ENCODE data around the gene ATP6AP1. TPM values are rescaled to one million over a fixed set of nuclear protein-coding genes. Genes with fewer than 3 reads are reported as not detected.

ATP6AP1 gene
- total RNA-seq, 2 donors from 2014 or later, result 50.3 to 77.7 TPM

DNA sequence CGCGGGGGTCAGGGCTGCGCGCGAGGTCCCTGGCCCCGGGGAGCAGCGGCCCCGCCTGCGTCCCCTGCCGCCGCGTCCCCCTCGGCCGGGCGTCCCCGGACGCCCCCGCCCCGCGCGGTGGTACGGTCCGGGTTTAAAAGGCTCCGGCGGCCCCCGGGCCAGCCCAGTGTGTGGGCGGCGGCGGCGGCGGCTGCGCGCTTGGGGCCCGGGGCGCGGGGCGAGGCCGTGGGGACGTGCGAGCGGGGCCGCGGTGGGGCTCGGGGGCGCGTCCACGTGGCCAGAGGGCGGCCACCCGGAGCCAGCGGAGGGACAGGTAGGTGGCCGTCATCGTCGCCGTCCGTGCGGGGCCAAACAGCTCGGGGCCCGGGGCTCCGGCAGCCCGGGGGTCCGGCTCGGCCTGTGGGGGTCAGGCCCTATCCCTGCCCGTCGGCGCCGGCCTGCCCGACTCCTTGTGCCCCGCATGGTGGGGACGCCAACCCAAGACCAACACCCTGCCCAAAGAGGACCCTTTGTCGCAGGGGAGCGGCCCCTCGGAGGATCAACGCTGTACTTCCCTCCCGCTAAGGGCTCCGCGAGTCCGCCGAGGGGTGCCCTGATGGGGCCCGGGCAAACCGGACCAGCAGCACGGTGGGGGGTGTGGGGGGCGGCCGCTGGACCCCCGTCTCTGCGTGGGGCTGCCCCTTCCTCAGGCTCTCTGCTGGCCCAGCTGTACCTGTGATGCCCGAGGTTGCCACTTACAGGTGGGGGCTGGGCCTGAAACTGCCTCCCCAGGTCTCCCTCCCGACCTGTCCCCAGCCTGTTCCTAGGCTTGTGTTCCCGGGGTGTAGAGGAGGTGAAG, 29.9 kb downstream of the ATP6AP1 start, which contains the start of gene PLXNA3:
PLXNA3 (plus strand) TSS at position 166 of the 838 bp plus-strand sequence. CDS start 1,903 bp downstream, outside the sequence.
- TF ChIP-seq, protein P1, sequence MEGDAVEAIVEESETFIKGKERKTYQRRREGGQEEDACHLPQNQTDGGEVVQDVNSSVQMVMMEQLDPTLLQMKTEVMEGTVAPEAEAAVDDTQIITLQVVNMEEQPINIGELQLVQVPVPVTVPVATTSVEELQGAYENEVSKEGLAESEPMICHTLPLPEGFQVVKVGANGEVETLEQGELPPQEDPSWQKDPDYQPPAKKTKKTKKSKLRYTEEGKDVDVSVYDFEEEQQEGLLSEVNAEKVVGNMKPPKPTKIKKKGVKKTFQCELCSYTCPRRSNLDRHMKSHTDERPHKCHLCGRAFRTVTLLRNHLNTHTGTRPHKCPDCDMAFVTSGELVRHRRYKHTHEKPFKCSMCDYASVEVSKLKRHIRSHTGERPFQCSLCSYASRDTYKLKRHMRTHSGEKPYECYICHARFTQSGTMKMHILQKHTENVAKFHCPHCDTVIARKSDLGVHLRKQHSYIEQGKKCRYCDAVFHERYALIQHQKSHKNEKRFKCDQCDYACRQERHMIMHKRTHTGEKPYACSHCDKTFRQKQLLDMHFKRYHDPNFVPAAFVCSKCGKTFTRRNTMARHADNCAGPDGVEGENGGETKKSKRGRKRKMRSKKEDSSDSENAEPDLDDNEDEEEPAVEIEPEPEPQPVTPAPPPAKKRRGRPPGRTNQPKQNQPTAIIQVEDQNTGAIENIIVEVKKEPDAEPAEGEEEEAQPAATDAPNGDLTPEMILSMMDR (IDR thresholded peaks at IDR 0.05), result no peak
- no peak for DNase-seq (ENCODE audit: low spot score)
- Histone ChIP-seq H3K27me3 (no peaks in the 10 kb centered on the region), H3K9me3 (no peaks in the 10 kb centered on the region), H3K4me1 (peaks cover 0 to 5% of the 10 kb centered on the region in 2 donors), H3K27ac (peak within 1 kb of the TSS; percentile 72 to 74), H3K36me3 (peaks cover 8% of the 10 kb centered on the region), H3K4me3 (peak within 1 kb of the TSS; percentile 42 to 66)

DNA sequence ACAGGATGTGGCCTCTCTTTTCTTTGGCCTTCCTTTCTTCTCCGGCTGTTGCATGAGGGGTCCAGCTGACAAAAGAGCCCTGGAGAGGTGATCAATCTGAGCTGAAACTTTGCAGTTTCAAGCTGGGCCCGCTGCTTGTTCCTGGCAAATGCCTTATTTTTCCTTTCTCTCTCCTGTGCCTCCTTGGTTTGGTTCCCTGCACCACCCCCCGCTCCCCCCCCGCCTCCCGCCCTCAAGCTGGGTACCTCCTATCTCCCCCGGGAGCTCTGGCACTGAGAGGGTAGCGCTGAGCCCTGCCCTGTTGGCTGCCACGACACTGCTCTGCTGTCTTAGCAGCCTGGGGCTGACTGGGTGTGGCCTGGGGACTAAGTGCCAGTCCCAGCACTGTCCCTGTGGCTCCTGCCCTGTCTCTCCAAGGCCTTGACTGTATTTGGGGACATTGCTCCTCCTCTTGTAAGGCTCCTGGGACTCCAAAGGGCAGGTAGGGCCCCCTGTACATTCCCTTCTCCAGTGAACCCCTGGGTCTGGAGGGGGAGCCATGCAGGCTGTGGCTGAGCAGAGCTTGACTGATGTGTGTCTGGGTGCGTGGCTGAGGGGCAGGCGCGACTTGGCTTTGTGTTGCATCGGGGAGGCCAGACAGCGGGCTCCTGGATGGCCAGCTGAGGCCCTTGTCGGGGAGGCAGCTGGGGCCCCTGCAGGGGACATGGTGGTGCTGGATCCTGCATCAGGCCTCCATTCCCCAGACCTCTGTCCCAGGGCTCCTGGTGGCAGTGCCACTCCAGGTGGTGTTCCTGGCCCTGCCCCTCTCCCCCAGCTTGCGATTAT, 30.7 kb downstream of the ATP6AP1 start:
- DNase-seq (ENCODE audit: low spot score), result no peak
- H3K4me1 ChIP-seq, result peaks cover 0 to 5% of the 10 kb centered on the region in 2 donors

DNA sequence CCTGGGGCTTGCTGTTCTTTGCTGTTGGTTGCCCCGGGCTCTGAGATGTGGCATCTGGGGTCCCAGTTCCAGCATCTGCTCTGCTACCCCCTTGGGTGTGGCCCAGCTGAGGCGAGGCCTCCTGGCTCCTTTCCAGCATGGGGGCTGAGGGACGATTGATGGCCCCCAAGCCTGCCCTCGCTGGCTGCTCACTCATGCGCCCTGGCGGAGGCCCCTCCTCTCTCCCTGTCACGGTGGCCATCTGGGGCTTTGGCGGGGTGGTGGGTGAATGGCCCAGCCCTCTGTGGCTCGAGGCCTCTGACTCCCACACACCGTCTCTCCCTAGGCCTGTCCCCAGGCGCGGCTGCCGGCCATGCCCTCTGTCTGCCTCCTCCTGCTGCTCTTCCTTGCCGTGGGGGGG, 31.4 kb downstream of the ATP6AP1 start:
- Histone ChIP-seq H3K4me1 (peaks cover 0 to 5% of the 10 kb centered on the region in 2 donors), H3K27ac (peak overlapping the region; percentile 23 to 35), H3K27me3 (no peaks in the 10 kb centered on the region), H3K4me3 (peak overlapping the region in 1 of 2 donors; percentile 66), H3K9me3 (no peaks in the 10 kb centered on the region), H3K36me3 (peaks cover 8% of the 10 kb centered on the region)
- TF ChIP-seq, protein P1 (IDR thresholded peaks at IDR 0.05), result no peak
- DNase-seq (ENCODE audit: low spot score), result no peak

More for the DNA sequence above, 30.7 kb downstream of the ATP6AP1 start:
- TF ChIP-seq, protein P1 (IDR thresholded peaks at IDR 0.05), result no peak
- Histone ChIP-seq H3K9me3 (no peaks in the 10 kb centered on the region), H3K36me3 (peaks cover 8% of the 10 kb centered on the region), H3K27me3 (no peaks in the 10 kb centered on the region), H3K4me3 (peak overlapping the region; percentile 38 to 66), H3K27ac (peak overlapping the region; percentile 72 to 74)

DNA sequence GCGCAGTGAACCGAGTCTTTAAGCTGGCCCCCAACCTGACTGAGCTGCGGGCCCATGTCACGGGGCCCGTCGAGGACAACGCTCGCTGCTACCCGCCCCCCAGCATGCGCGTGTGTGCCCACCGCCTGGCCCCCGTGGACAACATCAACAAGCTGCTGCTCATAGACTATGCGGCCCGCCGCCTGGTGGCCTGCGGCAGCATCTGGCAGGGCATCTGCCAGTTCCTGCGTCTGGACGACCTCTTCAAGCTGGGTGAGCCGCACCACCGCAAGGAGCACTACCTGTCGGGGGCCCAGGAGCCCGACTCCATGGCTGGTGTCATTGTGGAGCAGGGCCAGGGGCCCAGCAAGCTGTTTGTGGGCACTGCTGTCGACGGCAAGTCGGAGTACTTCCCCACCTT, 31.8 kb downstream of the ATP6AP1 start:
- no peak for DNase-seq (ENCODE audit: low spot score)
- peak overlapping the region in 1 of 2 donors; percentile 35 for H3K27ac ChIP-seq
- peaks cover 0 to 5% of the 10 kb centered on the region in 2 donors for H3K4me1 ChIP-seq
- H3K36me3 ChIP-seq, result peaks cover 8% of the 10 kb centered on the region
- TF ChIP-seq, protein P1 (IDR thresholded peaks at IDR 0.05), result no peak
- no peaks in the 10 kb centered on the region for H3K27me3 ChIP-seq
- H3K9me3 ChIP-seq, result no peaks in the 10 kb centered on the region
- H3K4me3 ChIP-seq, result no peak overlapping the region

DNA sequence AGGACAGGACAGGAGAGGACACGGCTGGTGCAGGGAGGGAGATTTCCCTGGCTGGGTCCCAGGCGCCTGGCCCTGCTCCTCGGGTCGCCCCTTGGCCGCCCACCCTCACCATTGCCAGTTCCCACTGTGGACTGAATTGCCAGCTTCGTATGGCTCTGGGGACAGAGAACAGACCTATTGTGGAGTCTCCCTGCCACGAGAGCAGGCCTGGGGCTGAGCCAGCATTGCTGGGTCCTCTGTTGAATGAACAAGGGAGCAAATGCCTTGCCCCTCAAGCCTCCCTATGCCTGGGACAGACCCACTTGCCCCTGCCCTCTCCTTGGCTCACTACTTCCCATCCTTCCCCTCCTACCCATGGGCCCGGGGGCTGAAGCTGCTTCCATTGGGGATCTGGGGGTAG, 33.9 kb downstream of the ATP6AP1 start:
- no peak for DNase-seq (ENCODE audit: low spot score)
- H3K4me1 ChIP-seq, result peaks cover 0 to 5% of the 10 kb centered on the region in 2 donors
- no peak overlapping the region for H3K4me3 ChIP-seq
- TF ChIP-seq, protein P1 (IDR thresholded peaks at IDR 0.05), result no peak
- peaks cover 8% of the 10 kb centered on the region for H3K36me3 ChIP-seq
- no peaks in the 10 kb centered on the region for H3K9me3 ChIP-seq
- H3K27me3 ChIP-seq, result no peaks in the 10 kb centered on the region
- H3K27ac ChIP-seq, result no peak overlapping the region
